ENCODE results near the gene SCARB2. TPM values are rescaled to one million over a fixed set of nuclear protein-coding genes. Genes with fewer than 3 reads are reported as not detected.

Gene SCARB2
- total RNA-seq, 1 experiment from 2014 or later: 37.9 TPM

GRCh38 chr4:76144546-76144945, 69.1 kb downstream of the SCARB2 start:
- Histone ChIP-seq H3K27me3 (no peaks in the 10 kb centered on the region), H3K4me3 (no peak overlapping the region), H3K9me3 (no peaks in the 10 kb centered on the region), H3K36me3 (peaks cover 24% of the 10 kb centered on the region)
- DNase-seq: no peak

- peaks cover 27% of the 10 kb centered on the region for H3K36me3 ChIP-seq
- H3K27me3 ChIP-seq: no peaks in the 10 kb centered on the region
- DNase-seq: no peak
- no peak overlapping the region for H3K4me3 ChIP-seq
- H3K9me3 ChIP-seq: no peaks in the 10 kb centered on the region
Observed at GRCh38 chr4:76141241-76141640, 72.4 kb downstream of the SCARB2 start.

- H3K36me3 ChIP-seq: peaks cover 25% of the 10 kb centered on the region
- H3K4me3 ChIP-seq: no peak overlapping the region
- DNase-seq: no peak
- no peaks in the 10 kb centered on the region for H3K9me3 ChIP-seq
- no peaks in the 10 kb centered on the region for H3K27me3 ChIP-seq
Observed at GRCh38 chr4:76127754-76128153, 85.9 kb downstream of the SCARB2 start.

- Histone ChIP-seq H3K36me3 (peaks cover 31% of the 10 kb centered on the region), H3K9me3 (no peaks in the 10 kb centered on the region), H3K27me3 (no peaks in the 10 kb centered on the region), H3K4me3 (no peak overlapping the region)
- no peak for DNase-seq
Observed at GRCh38 chr4:76125816-76126215, 87.8 kb downstream of the SCARB2 start.

- Histone ChIP-seq H3K9me3 (no peaks in the 10 kb centered on the region), H3K4me3 (no peak overlapping the region), H3K27me3 (no peaks in the 10 kb centered on the region), H3K36me3 (peaks cover 43% of the 10 kb centered on the region)
- DNase-seq: no peak
Observed at GRCh38 chr4:76120199-76120598, 93.4 kb downstream of the SCARB2 start.

- H3K9me3 ChIP-seq: no peaks in the 10 kb centered on the region
- H3K4me3 ChIP-seq: no peak overlapping the region
- no peak for DNase-seq
- H3K36me3 ChIP-seq: peaks cover 34% of the 10 kb centered on the region
- H3K27me3 ChIP-seq: no peaks in the 10 kb centered on the region
Observed at GRCh38 chr4:76117536-76117935, 96.1 kb downstream of the SCARB2 start.

- H3K36me3 ChIP-seq: peaks cover 27% of the 10 kb centered on the region
- H3K27me3 ChIP-seq: no peaks in the 10 kb centered on the region
- H3K9me3 ChIP-seq: no peaks in the 10 kb centered on the region
- no peak overlapping the region for H3K4me3 ChIP-seq
- no peak for DNase-seq
Observed at GRCh38 chr4:76116821-76117220, 96.8 kb downstream of the SCARB2 start.

Other genes starting within 250 kb of the SCARB2 start
- gene SDAD1, start 222.9 kb downstream of the SCARB2 start, total RNA-seq (2014; rRNA removed; shearing (Covaris generic); ENCODE audit: low replicate concordance): 17.2 and 22.7 TPM in 2 replicates
- gene CXCL9, start 206.3 kb downstream of the SCARB2 start, total RNA-seq (2014; rRNA removed; shearing (Covaris generic); ENCODE audit: low replicate concordance): not detected in 2 replicates
- gene CXCL10, start 190.3 kb downstream of the SCARB2 start, total RNA-seq (2014; rRNA removed; shearing (Covaris generic); ENCODE audit: low replicate concordance): 0.40 and 4.1 TPM in 2 replicates
- gene CXCL11, start 177.8 kb downstream of the SCARB2 start, total RNA-seq (2014; rRNA removed; shearing (Covaris generic); ENCODE audit: low replicate concordance): 0.66 and 1.3 TPM in 2 replicates
- not detected in 2 replicates for gene ART3, start 139.1 kb downstream of the SCARB2 start, total RNA-seq (2014; rRNA removed; shearing (Covaris generic); ENCODE audit: low replicate concordance)
- 42.1 and 50.7 TPM in 2 replicates for gene NUP54, start 65.4 kb downstream of the SCARB2 start, total RNA-seq (2014; rRNA removed; shearing (Covaris generic); ENCODE audit: low replicate concordance)
- gene FAM47E, start 37.9 kb upstream of the SCARB2 start, total RNA-seq (2014; rRNA removed; shearing (Covaris generic); ENCODE audit: low replicate concordance): 0.16 TPM in 1 of 2 replicates, not detected in the other
- 0.13 TPM in 1 of 2 replicates, not detected in the other for gene STBD1, start 92.9 kb upstream of the SCARB2 start, total RNA-seq (2014; rRNA removed; shearing (Covaris generic); ENCODE audit: low replicate concordance)
- gene CCDC158, start 207.3 kb upstream of the SCARB2 start, total RNA-seq (2014; rRNA removed; shearing (Covaris generic); ENCODE audit: low replicate concordance): not detected in 2 replicates
- gene SHROOM3, start 221.4 kb upstream of the SCARB2 start, total RNA-seq (2014; rRNA removed; shearing (Covaris generic); ENCODE audit: low replicate concordance): 6.6 and 10.0 TPM in 2 replicates

All from MG63 (cell line).